ELF-1 (cell line): ENCODE measurements around the gene CIDEB.

ENCODE experiments used
- DNase-seq: peaks from one replicate; pipeline ENCODE4 v3.0.0-alpha.2; 2016; ENCODE audit warnings: low read depth, low spot score

Gene CIDEB

GRCh38 chr14:24312736-24313507 is 5.1 kb upstream of the CIDEB start:
- no peak for DNase-seq

GRCh38 chr14:24311837-24312615 is 4.2 kb upstream of the CIDEB start:
- DNase-seq: no peak

DNA sequence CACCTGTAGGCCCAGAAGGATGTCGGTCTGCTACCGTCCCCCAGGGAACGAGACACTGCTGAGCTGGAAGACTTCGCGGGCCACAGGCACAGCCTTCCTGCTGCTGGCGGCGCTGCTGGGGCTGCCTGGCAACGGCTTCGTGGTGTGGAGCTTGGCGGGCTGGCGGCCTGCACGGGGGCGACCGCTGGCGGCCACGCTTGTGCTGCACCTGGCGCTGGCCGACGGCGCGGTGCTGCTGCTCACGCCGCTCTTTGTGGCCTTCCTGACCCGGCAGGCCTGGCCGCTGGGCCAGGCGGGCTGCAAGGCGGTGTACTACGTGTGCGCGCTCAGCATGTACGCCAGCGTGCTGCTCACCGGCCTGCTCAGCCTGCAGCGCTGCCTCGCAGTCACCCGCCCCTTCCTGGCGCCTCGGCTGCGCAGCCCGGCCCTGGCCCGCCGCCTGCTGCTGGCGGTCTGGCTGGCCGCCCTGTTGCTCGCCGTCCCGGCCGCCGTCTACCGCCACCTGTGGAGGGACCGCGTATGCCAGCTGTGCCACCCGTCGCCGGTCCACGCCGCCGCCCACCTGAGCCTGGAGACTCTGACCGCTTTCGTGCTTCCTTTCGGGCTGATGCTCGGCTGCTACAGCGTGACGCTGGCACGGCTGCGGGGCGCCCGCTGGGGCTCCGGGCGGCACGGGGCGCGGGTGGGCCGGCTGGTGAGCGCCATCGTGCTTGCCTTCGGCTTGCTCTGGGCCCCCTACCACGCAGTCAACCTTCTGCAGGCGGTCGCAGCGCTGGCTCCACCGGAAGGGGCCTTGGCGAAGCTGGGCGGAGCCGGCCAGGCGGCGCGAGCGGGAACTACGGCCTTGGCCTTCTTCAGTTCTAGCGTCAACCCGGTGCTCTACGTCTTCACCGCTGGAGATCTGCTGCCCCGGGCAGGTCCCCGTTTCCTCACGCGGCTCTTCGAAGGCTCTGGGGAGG is 3.1 kb upstream of the CIDEB start, which contains the start of gene LTB4R:
TSS of gene LTB4R (plus strand) at position 857 of the 959 bp plus-strand sequence. CDS start 4,150 bp downstream, outside the sequence.
- peak; percentile 32 for DNase-seq

GRCh38 chr14:24310265-24310645 is 2.5 kb upstream of the CIDEB start:
- no peak for DNase-seq

DNA sequence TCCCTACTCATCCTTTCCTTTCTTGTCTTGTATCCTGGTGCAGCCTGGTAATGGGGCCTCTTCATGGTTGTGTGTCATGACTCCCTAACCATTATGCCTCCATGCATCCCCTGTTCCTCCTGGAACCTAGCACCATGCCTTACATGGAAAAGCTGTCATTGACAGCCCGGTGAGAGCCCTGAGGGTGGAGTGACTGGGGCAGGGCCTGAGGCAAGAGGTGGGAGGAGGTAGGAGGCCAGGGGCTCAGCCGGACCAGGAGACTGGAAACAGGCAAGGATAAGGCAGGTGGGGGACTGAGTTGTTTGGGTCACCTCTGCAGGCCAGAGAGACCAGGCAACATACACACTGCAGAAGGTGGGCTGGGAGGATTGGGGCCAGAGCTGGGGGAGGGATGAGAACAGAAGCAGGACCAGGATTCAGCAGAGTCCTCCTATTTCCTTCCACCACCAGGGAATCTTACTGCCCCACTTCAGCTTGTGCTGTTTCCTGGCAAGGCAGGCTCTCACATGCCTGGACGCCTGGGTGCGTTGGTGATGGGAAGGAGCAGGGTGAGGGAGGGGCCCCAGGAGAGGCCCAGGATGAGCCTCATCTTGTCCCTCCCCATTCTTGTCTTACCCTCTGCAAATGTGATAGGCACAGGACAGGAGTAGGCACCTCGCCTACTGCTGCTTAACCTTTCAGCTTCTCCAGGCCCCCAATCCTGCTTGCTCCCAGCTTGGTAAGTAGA is 1.9 kb upstream of the CIDEB start, which contains the start of gene LTB4R2:
TSS of gene LTB4R2 (plus strand) at position 603 of the 727 bp plus-strand sequence. CDS start 525 bp downstream, outside the sequence.
- DNase-seq: no peak

- no peak for DNase-seq
Observed at GRCh38 chr14:24308342-24309124, 756 bp upstream of the CIDEB start.

GRCh38 chr14:24307156-24307574 is 612 bp downstream of the CIDEB start:
- DNase-seq: no peak

DNA sequence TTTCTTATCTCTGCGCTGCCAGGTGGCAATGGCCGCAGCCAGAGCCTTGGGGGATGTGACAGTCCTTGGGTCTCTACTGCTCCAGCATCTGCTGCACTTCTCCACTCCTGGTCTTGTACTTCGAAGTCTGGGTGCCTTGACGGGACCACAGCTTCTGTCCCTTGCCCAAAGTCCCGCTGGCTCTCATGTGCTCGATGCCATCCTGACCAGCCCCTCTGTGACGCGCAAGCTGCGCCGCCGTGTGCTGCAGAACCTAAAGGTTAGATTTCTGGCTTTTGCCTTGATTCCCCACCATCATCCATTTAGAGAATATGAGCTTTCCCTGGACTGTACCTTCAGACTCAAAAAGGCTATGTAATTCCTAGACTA is 3.8 kb downstream of the CIDEB start:
- no peak for DNase-seq

- no peak for DNase-seq
Observed at GRCh38 chr14:24300326-24300980, 7.3 kb downstream of the CIDEB start.

DNA sequence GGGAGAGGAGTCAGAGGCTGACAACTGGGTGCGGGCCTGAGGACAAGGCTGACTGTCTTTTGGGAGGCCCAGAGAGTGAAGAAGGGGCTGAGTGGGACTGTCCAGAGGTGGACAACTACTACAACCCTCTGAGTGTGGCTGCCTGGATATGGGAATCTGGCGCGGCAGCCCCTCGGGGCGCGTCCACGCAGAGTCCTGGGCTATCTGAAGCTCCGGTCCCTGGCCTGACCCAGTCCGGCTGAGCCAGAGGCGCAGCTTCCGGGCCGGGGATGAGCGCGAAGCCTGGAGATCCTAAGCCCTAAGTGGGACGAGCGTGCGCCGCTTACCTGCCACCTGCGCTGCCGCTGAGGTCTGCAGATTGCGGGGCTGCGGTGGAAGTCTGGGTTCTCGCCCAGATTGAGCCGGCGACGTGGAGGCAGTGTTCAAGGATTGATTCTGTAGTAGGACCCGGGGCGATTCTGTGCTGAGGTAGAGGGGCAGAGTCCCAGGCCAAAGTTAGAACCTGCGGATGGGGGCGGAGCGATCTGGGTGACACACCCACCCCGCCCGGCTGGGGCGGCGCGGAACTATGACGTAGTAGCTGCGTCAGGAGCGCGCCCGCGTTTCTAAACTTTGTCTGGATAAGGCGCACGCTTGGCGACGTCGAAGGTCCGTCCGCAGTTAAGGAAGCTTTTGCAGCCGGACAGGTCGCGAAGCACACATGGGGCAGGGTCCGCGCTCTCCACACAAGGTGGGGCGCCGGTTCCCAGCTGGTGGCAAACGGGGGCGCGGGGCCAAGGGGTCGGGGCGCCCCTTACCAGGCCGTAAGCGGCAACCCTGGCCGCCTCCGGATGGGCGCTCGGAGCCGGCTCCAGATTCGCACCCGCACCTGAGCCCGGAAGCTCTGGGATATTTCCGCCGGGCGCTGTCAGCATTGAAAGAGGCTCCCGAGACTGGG is 8.3 kb downstream of the CIDEB start, which contains the start of the genes DHRS1 and NOP9:
TSS of gene DHRS1 (minus strand) at position 526 of the 937 bp plus-strand sequence. CDS start 674 bp downstream, outside the sequence.
TSS of gene NOP9 (plus strand) at position 596 of the 937 bp plus-strand sequence. CDS start at position 701, 105 bp downstream.
- DNase-seq: peak; percentile 97

DNA sequence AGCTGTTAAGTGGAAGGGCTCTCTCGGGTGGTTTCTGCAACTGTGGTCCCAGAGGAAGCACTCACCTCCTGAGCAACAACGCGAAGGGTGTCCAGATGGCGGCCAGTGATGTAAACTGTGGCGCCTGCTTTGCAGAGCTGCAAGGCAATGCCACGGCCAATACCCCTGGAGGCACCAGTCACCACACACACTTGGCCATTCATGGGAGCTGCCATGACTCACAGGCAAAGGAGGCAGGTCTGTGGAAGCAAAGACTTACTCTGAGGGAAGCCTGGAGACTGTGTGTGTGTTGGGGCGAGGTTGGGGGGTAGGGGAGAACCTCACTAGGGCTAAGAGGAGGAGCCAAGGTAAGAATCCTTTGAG is 8.9 kb downstream of the CIDEB start:
- DNase-seq: peak; percentile 28

GRCh38 chr14:24297190-24297964 is 10.4 kb downstream of the CIDEB start:
- peak; percentile 49 for DNase-seq

DNA sequence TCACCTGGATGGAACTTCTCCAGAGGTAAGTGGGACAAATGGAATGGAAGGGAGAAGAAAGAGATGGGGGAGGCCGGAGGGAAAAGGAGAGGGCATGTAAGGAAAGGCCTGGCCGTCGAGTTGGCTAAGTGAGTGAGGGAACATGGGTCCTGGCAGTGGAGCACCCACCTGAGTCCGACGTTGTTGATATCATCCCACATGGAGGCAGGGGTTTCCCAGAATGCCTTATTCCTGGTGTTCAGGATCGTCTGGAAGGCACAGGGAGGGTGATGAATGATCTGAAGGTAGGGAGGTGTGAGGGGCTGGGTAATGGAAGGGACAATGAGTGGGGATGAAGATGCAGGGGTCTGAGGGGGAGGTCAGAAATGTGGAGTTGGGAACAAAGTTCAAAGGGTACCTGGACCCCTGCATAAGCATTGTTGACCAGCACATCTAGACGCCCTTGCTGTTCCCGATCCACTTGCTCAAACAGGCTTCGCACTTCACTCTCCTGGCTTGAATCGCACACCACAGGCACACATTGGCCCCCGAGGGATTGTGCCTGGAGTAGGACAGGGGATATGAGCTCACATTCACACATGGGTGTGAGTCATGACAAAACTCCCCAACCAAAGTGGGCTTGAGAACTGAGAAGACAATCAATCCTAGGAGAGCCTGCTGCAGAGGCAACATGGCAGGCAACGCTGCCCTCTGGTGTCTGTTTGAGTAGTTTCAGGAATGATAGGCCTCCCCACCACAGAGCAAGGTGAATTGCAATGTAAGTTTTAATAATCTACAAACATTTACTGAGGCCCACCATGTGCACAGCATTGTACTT is 11.2 kb downstream of the CIDEB start:
- peak; percentile 86 for DNase-seq

DNA sequence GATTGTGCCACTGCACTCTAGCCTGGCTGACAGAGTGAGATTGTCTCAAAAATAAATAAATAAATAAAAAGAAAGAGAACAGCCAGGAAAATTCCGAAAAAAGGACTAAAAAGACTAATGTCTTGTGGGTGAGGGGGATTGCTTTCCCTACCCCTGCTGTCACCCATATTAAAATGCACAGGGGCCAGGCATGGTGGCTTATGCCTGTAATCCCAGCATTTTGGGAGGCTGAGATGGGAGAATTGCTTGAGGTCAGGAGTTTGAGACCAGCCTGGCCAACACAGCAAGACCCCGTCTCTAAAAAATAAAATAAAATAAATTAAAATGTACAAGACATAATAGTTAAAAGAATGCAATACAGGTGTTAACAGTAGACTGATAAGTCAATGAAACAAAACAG is 14.3 kb downstream of the CIDEB start:
- no peak for DNase-seq

GRCh38 chr14:24292118-24292807 is 15.5 kb downstream of the CIDEB start:
- no peak for DNase-seq
